HFF-Myc (cell line): ENCODE data around the gene SEMA6B.

Experiments
- DNase-seq: peaks from one replicate; pipeline ENCODE4 v3.0.0-alpha.2; 2011; ENCODE audit warnings: low read depth; ENCODE audit errors: extremely low read depth
- H3K4me3 ChIP-seq: replicated peaks from 2 replicates; pipeline ENCODE4 v1.5.1; 2011; ENCODE audit warnings: low read depth, mild to moderate bottlenecking, control low read depth, low read length
- TF ChIP-seq, protein P1 (sequence below): IDR thresholded peaks from 2 replicates; pipeline ENCODE4 v1.5.1; 2012; ENCODE audit warnings: mild to moderate bottlenecking, low read depth, low read length, control low read depth; ENCODE audit errors: missing control alignments

The SEMA6B gene

DNA sequence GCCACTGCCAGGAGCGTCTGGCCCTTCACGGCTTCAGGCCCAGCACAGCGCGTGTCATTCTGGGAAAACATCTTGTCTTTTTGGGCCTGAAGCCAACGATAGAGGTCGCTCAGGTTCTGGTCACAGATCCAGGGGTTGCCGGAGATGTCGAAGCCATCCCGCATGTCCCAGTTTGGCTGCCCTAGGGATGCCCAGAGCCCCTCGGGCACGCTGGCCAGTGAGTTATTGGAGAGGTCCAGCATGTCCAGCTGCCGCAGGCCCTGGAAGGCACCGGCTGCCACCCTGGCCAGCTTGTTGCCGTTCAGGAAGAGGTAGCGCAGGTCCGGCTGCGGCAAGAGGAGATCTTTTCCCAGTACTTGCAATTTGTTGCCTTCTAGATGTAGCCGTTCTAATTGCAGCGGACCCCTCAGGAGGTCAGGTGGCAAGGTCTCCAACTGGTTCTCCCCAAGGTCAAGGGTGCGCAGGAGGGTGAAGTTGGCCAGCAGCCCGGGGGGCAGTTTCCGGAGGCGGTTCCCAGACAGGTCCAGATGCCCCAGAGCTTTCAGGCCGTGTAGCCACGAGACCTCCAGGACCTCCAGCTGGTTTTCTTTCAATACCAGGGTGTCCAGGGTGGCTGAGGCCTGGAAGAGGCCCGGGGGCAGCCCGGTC lies 21.4 kb downstream of the SEMA6B start:
- no peak for DNase-seq
- TF ChIP-seq, protein P1, sequence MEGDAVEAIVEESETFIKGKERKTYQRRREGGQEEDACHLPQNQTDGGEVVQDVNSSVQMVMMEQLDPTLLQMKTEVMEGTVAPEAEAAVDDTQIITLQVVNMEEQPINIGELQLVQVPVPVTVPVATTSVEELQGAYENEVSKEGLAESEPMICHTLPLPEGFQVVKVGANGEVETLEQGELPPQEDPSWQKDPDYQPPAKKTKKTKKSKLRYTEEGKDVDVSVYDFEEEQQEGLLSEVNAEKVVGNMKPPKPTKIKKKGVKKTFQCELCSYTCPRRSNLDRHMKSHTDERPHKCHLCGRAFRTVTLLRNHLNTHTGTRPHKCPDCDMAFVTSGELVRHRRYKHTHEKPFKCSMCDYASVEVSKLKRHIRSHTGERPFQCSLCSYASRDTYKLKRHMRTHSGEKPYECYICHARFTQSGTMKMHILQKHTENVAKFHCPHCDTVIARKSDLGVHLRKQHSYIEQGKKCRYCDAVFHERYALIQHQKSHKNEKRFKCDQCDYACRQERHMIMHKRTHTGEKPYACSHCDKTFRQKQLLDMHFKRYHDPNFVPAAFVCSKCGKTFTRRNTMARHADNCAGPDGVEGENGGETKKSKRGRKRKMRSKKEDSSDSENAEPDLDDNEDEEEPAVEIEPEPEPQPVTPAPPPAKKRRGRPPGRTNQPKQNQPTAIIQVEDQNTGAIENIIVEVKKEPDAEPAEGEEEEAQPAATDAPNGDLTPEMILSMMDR: no peak

DNA sequence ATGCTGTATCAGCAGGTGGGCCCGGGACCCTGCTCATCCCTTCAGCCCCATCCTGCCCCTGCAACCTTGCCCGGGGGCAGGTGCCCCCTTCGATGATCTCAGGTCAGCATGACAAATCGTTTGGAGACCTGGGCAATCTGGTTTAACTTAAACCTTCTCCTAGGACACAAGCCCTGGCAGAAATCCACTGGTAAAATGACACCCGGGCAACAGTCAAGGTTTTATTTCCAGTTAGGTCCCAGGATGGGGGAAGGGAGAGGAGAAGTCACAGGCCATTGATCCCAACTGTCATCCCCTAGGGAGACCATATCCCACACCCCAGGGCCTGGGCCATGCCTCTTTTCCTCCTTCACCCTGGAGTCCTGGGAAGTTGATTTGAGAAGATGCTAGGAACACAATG lies 22.7 kb downstream of the SEMA6B start:
- H3K4me3 ChIP-seq: no peak overlapping the region
- TF ChIP-seq, protein P1: no peak
- no peak for DNase-seq

More for the DNA sequence above, 21.4 kb downstream of the SEMA6B start:
- no peak overlapping the region for H3K4me3 ChIP-seq

DNA sequence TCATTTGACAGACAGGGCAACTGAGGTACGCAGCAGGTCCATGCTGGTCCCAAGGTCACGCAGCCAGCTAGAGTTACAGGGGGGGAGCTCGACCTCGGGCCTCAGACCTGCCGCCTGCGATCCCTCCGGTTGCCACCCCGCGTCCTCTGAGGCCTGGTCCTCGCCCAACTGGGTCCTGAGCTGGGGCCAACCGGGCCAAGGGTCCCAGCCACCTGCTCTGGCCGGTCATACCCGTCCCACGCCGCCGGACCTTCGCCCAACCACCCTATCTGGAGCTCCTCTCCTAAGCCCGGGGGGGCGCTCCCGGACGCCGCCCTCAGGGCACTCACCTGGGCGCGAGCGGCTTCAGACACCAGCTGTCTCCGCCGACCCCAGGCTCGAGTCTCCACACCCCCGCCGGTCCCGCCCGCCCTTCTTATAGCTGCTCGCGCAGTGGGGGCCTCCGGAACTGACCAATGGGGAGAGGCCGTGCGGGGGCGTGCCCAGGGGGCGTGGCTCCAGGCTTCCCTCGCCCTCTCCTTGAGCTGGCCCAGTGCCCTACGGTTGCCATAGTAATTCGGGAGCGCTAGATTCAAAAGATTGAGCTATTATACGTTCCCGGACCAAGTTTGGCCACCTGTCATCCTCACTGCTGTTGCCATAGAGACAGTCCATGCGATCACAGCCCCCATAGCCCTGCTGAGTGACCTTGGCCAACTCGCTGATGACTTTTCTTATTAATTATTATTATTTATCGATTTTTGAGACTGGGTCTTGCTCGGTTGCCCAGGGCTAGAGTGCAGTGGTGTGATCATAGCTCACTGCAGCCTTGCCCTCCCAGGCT lies 24.4 kb downstream of the SEMA6B start, which contains the start of gene PLIN5:
PLIN5 (minus strand) TSS at position 389 of the 823 bp plus-strand sequence. CDS start 1,150 bp downstream, outside the sequence.
- TF ChIP-seq, protein P1: no peak
- peak within 1 kb of the TSS; percentile 5; the same call in 1 of the 2 replicates for H3K4me3 ChIP-seq
- peak; percentile 40 for DNase-seq

DNA sequence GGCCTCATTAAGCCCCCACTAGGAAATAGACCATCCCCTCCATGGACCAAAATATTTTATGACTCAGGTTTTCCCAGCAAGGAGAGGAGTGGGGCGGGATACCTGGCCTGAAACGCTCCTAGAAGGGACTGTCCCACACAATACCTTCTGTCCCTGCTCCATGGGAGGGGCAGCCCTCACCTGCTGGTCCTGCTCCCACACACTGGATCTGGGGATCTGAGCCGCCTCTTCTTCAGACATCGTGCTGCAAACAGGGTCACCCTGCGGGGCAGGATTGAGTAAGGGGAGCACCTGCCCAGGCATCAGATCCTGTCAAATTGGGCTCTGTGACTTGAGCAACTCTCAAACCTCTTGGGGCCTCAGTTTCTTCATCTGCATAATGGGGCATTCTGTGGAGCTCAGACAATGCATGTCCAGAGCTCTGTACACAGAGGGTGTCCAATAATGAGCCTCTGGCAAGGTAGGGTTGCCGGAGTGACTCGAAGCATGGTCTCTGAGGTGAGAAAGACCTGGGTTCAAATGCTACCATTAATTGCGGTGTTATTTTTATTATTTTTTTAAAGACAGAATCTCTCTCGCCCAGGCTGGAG lies 25.6 kb downstream of the SEMA6B start:
- no peak overlapping the region for H3K4me3 ChIP-seq
- no peak for DNase-seq
- TF ChIP-seq, protein P1: no peak

DNA sequence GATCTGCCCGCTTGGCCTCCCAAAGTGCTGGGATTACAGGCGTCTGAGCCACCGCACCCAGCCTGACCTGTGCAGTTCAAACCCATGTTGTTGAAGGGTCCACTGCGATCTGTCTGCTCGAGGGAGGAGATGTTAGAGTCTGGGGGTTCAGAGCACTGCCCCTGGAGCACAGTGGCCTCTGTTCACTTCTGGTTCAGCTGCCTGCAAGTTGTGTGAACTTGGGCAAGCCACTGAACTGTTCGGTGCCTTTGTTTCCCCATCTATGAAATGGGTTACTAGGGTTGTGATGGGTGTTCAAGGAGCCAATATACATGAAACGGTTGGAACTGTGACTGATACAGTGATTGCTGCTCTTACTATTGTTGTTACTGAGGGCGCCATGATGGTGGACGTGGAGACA lies 26.1 kb downstream of the SEMA6B start:
- DNase-seq: no peak
- TF ChIP-seq, protein P1: no peak
- no peak overlapping the region for H3K4me3 ChIP-seq

DNA sequence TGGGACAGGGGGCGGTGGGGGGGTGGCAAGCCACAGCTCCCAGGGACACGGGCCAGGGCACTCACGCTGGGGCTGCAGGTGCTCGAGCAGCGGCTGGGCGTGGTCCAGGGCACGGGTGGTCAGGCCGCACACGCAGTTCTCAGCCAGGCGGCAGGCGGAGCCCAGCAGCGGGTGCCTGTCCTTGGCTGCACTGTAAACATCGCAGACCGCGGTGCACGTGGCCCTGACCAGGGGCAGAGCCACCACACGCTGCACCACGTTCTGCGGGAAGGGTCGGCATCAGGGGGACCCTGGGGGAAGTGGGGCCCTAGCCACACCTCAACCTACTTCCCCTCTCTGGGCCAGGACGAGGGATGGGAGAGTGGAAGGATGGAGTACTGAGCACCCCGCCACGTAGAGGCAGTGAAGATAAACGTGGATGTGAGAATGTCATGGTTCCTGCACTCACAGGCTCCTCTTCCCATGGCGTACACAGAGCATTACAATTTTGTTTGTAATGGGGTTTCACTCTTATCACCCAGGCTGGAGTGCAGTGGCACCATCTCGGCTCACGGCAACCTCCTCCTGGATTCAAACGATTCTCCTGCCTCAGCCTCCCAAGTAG lies 27.8 kb downstream of the SEMA6B start:
- TF ChIP-seq, protein P1: no peak
- no peak overlapping the region for H3K4me3 ChIP-seq
- no peak for DNase-seq
